OCI-LY1 (cell line): Measurements from ENCODE around the gene GTPBP3.

ENCODE experiments used
- H2AFZ ChIP-seq: fragments of 200-600 bp; sonication (generic), shearing (Covaris generic); 2 replicates; pipeline ENCODE4 v1.6.0; 2014; ENCODE audit warnings: antibody characterized with exemption, mild to moderate bottlenecking, low read length
- H3F3A ChIP-seq: fragments of 200-600 bp; sonication (generic), shearing (Covaris generic); 2 replicates; pipeline ENCODE4 v1.6.0; 2014; ENCODE audit warnings: mild to moderate bottlenecking, antibody characterized with exemption, low read length, moderate library complexity; ENCODE audit not compliant: insufficient read depth
- H3K27ac ChIP-seq: fragments of 200-600 bp; sonication (generic); 2 replicates; pipeline ENCODE4 v1.5.1; 2014; ENCODE audit warnings: low read length, mixed run types, mild to moderate bottlenecking, low read depth; ENCODE audit not compliant: poor library complexity, severe bottlenecking
- H3K27me3 ChIP-seq: fragments of 200-600 bp; sonication (generic); 2 replicates; pipeline ENCODE4 v1.6.0; 2014; ENCODE audit warnings: antibody characterized with exemption, mild to moderate bottlenecking, low read length, moderate library complexity; ENCODE audit not compliant: insufficient read depth
- H3K36me3 ChIP-seq: fragments of 200-600 bp; sonication (generic); 2 replicates; pipeline ENCODE4 v1.6.1; 2014; ENCODE audit warnings: mild to moderate bottlenecking, antibody characterized with exemption, low read length, moderate library complexity, mixed read lengths; ENCODE audit not compliant: insufficient read depth
- H3K4me1 ChIP-seq: fragments of 200-600 bp; sonication (generic); 2 replicates; pipeline ENCODE4 v1.5.1; 2014; ENCODE audit warnings: mild to moderate bottlenecking, low read length, moderate library complexity; ENCODE audit not compliant: insufficient read depth, severe bottlenecking
- H3K4me2 ChIP-seq: fragments of 200-600 bp; sonication (generic), shearing (Covaris generic); 2 replicates; pipeline ENCODE4 v1.6.1; 2014; ENCODE audit warnings: low read length
- H3K4me3 ChIP-seq: fragments of 200-600 bp; sonication (generic); 2 replicates; pipeline ENCODE4 v1.5.1; 2014; ENCODE audit warnings: low read length, low read depth, mild to moderate bottlenecking, mixed read lengths; ENCODE audit not compliant: poor library complexity, severe bottlenecking
- H3K79me2 ChIP-seq: fragments of 200-600 bp; shearing (Covaris generic); 2 replicates; pipeline ENCODE4 v1.6.1; 2016; ENCODE audit warnings: mixed run types, low read length, mixed read lengths; ENCODE audit not compliant: insufficient read depth
- H3K9ac ChIP-seq: fragments of 200-600 bp; sonication (generic), shearing (Covaris generic); 2 replicates; pipeline ENCODE4 v1.6.1; 2014; ENCODE audit warnings: mild to moderate bottlenecking, low read length, mixed read lengths
- H3K9me2 ChIP-seq: fragments of 200-600 bp; sonication (generic), shearing (Covaris generic); 2 replicates; pipeline ENCODE4 v1.6.1; 2014; ENCODE audit warnings: low read depth, mild to moderate bottlenecking, low read length, mixed read lengths
- H3K9me3 ChIP-seq: fragments of 200-600 bp; shearing (Covaris generic); 2 replicates; pipeline ENCODE4 v1.6.1; 2014; ENCODE audit warnings: low read length, mixed read lengths
- H4K20me1 ChIP-seq: fragments of 200-600 bp; sonication (generic), shearing (Covaris generic); 2 replicates; pipeline ENCODE4 v1.6.0; 2016; ENCODE audit warnings: mild to moderate bottlenecking, low read length; ENCODE audit not compliant: insufficient read depth
- CTCF ChIP-seq: fragments of 200-600 bp; sonication (generic), shearing (Covaris generic); IDR thresholded peaks from 2 replicates; pipeline ENCODE4 v1.5.1; 2017; ENCODE audit warnings: mild to moderate bottlenecking, antibody characterized with exemption, low read length, moderate library complexity, mixed read lengths
- EZH2 ChIP-seq: fragments of 200-600 bp; sonication (generic), shearing (Covaris generic); IDR thresholded peaks from 2 replicates; pipeline ENCODE4 v1.8.0; 2017; ENCODE audit warnings: borderline replicate concordance, mixed run types, mild to moderate bottlenecking, antibody characterized with exemption, low read length, moderate library complexity, mixed read lengths

Gene GTPBP3

DNA sequence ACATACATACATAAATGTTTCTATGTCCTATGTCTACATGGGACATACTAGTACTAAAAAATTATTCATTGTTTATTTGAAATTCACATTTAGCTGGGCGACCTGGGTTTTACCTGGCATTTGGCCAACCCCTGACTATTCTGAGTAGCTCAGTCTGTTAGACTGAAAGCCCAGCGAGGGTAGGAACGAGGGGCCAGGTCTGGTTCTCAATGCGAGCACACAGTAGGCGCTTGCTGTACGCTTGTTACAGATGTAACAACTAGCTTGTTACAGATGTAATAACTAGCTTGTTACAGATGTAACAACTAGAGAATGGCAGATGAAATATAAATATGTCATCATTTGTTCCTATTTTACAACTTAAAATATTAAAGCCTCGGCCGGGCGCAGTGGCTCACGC lies 1.8 kb upstream of the GTPBP3 start:
- no peaks in the 10 kb centered on the region for H3K79me2 ChIP-seq
- peak overlapping the region; percentile 74; the same call in 1 of the 2 replicates for H3K4me2 ChIP-seq
- H3K27me3 ChIP-seq: no peaks in the 10 kb centered on the region; the same call in 1 of the 2 replicates
- no peak overlapping the region for H3K9ac ChIP-seq
- H2AFZ ChIP-seq: no peak overlapping the region
- TF ChIP-seq EZH2 (no peak), CTCF (no peak)
- no peaks in the 10 kb centered on the region for H3K9me3 ChIP-seq
- peaks cover 28% of the 10 kb centered on the region for H3K4me1 ChIP-seq
- H3F3A ChIP-seq: no peaks in the 10 kb centered on the region
- no peaks in the 10 kb centered on the region for H4K20me1 ChIP-seq
- H3K9me2 ChIP-seq: no peaks in the 10 kb centered on the region
- H3K4me3 ChIP-seq: no peak overlapping the region
- peaks cover 15% of the 10 kb centered on the region for H3K36me3 ChIP-seq
- peak overlapping the region; percentile 0 for H3K27ac ChIP-seq

GRCh38 chr19:17337675-17338432 lies 501 bp downstream of the GTPBP3 start:
- H3K4me2 ChIP-seq: peak overlapping the region; percentile 82
- H3F3A ChIP-seq: no peaks in the 10 kb centered on the region
- H3K27ac ChIP-seq: peak overlapping the region; percentile 85
- H3K4me1 ChIP-seq: peaks cover 28% of the 10 kb centered on the region
- no peaks in the 10 kb centered on the region for H3K9me2 ChIP-seq
- no peak overlapping the region for H2AFZ ChIP-seq
- TF ChIP-seq EZH2 (no peak), CTCF (no peak)
- peaks cover 35% of the 10 kb centered on the region for H3K36me3 ChIP-seq
- no peaks in the 10 kb centered on the region for H3K79me2 ChIP-seq
- H4K20me1 ChIP-seq: no peaks in the 10 kb centered on the region
- H3K9ac ChIP-seq: peak overlapping the region; percentile 84
- peak overlapping the region; percentile 90 for H3K4me3 ChIP-seq
- H3K9me3 ChIP-seq: no peaks in the 10 kb centered on the region
- H3K27me3 ChIP-seq: no peaks in the 10 kb centered on the region; the same call in 1 of the 2 replicates

DNA sequence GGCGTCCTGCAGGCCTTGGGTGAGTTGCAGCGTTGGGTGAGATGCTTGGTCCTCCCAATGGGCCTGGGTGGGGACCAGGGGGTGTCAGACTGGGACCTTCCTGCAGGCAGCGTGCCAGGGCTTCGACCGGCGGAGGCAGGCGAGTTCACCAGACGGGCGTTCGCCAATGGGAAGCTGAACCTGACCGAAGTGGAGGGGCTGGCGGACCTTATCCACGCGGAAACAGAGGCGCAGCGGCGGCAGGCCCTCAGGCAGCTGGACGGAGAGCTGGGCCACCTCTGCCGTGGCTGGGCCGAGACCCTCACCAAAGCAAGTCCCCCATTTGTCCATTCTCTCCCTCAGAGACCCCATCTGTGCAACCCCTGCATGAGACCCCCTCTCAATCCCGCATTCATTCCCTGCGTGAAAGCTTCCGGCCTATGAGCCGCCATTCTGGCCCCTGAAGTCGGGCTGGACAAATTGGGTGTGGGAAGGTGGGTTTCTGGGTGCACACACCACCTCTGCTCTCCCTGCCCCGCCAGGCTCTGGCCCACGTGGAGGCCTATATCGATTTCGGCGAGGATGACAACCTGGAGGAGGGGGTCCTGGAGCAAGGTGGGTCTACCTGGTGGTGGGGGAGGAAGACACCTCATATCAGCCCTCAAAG lies 1.2 kb downstream of the GTPBP3 start:
- H3F3A ChIP-seq: no peaks in the 10 kb centered on the region
- peaks cover 31% of the 10 kb centered on the region for H3K36me3 ChIP-seq
- no peaks in the 10 kb centered on the region for H3K9me2 ChIP-seq
- no peaks in the 10 kb centered on the region for H3K79me2 ChIP-seq
- TF ChIP-seq EZH2: no peak
- no peak for TF ChIP-seq CTCF
- H3K27me3 ChIP-seq: no peaks in the 10 kb centered on the region
- H2AFZ ChIP-seq: no peak overlapping the region
- no peaks in the 10 kb centered on the region for H4K20me1 ChIP-seq
- no peaks in the 10 kb centered on the region for H3K9me3 ChIP-seq
- peak overlapping the region; percentile 84 for H3K9ac ChIP-seq
- H3K4me2 ChIP-seq: peak overlapping the region; percentile 82
- H3K4me3 ChIP-seq: peak overlapping the region; percentile 90
- H3K4me1 ChIP-seq: peaks cover 28% of the 10 kb centered on the region
- peak overlapping the region; percentile 0 for H3K27ac ChIP-seq
